Endodermal cell (in vitro differentiated cells): Measurements from ENCODE around the gene CACNA2D4. TPM values are rescaled to one million over a fixed set of nuclear protein-coding genes. Genes with fewer than 3 reads are reported as not detected.

Experiments
- DNase-seq: peaks from one replicate; pipeline ENCODE4 v3.0.0-alpha.2; 2017
- H3K27ac ChIP-seq: 2 replicates; pipeline ENCODE4 v1.5.1; 2013; ENCODE audit warnings: mild to moderate bottlenecking, low read depth, low read length, moderate library complexity
- H3K27me3 ChIP-seq: 2 replicates; pipeline ENCODE4 v1.6.1; 2013; ENCODE audit warnings: mild to moderate bottlenecking, low read length, moderate library complexity; ENCODE audit not compliant: insufficient read depth, control insufficient read depth, poor library complexity, severe bottlenecking
- H3K36me3 ChIP-seq: 2 replicates; pipeline ENCODE4 v1.7.0; 2013; ENCODE audit warnings: mild to moderate bottlenecking, low read length, moderate library complexity; ENCODE audit not compliant: control insufficient read depth, insufficient read depth
- H3K4me1 ChIP-seq: one replicate; pipeline ENCODE4 v1.7.0; 2013; ENCODE audit warnings: low read length; ENCODE audit not compliant: control insufficient read depth, insufficient read depth
- H3K4me3 ChIP-seq: 2 replicates; pipeline ENCODE4 v1.5.1; 2013; ENCODE audit warnings: mild to moderate bottlenecking, low read length, moderate library complexity
- H3K9ac ChIP-seq: 2 replicates; pipeline ENCODE4 v1.6.1; 2013; ENCODE audit warnings: mild to moderate bottlenecking, low read length, moderate library complexity; ENCODE audit not compliant: poor library complexity, severe bottlenecking; ENCODE audit errors: extremely low read depth
- H3K9me3 ChIP-seq: 2 replicates; pipeline ENCODE4 v1.6.1; 2013; ENCODE audit warnings: mild to moderate bottlenecking, low read length, moderate library complexity; ENCODE audit not compliant: control insufficient read depth
- H3K27ac Mint-ChIP-seq: 2 replicates; pipeline ENCODE4 v1.8.0; 2020; ENCODE audit warnings: mixed read lengths
- H3K27me3 Mint-ChIP-seq: 2 replicates; pipeline ENCODE4 v1.8.0; 2021; ENCODE audit warnings: mild to moderate bottlenecking, mixed read lengths; ENCODE audit not compliant: insufficient read depth
- H3K36me3 Mint-ChIP-seq: 2 replicates; pipeline ENCODE4 v1.8.0; 2020; ENCODE audit warnings: low read depth, mixed read lengths
- H3K4me1 Mint-ChIP-seq: 2 replicates; pipeline ENCODE4 v1.8.0; 2020; ENCODE audit warnings: mixed read lengths
- H3K4me3 Mint-ChIP-seq: 2 replicates; pipeline ENCODE4 v1.8.0; 2020; ENCODE audit warnings: mild to moderate bottlenecking, moderate library complexity, mixed read lengths
- H3K9me3 Mint-ChIP-seq: 2 replicates; pipeline ENCODE4 v1.8.0; 2020; ENCODE audit warnings: mild to moderate bottlenecking, mixed read lengths
- CTCF ChIP-seq: fragments of 200-600 bp; sonication (generic); conservative IDR thresholded peaks from 2 replicates; pipeline ENCODE4 v1.5.0; 2021; ENCODE audit warnings: antibody characterized with exemption, mild to moderate bottlenecking
- WGBS, 2 experiments: methylation state at CpG; one replicate each; pipeline versions ENCODE4 v1.1.5 to v1.1.7; 2013; ENCODE audit warnings: missing lambda C conversion rate in 2 of 2, mixed read lengths in 1 of 2; ENCODE audit not compliant: insufficient coverage in 1 of 2, insufficient read length in 1 of 2; 5-methylcytosine and 5-hydroxymethylcytosine counted together
- total RNA-seq, 2 donors: library from RNA; stranded (reverse); fragmentation: NEBNext Ultra II Directional in 1 of 2; extraction: Animal tissue kit (Norgen Biotek cat#: 25700) in 1 of 2; gene quantifications; 2 replicates in 1 of 2; 3 replicates in 1 of 2; pipeline ENCODE4 v1.2.1, GENCODE V29; 2021

CACNA2D4 gene
- total RNA-seq, 2 donors from 2014 or later: 4.3 to 5.7 TPM

GRCh38 chr12:1878695-1879094 is 39.8 kb downstream of the CACNA2D4 start:
- WGBS, 2 experiments: 90 to 91% methylated on average over 4 to 5 of the region's 5 CpGs
- Mint-ChIP-seq H3K4me1 (no peaks in the 10 kb centered on the region), H3K36me3 (no peaks in the 10 kb centered on the region), H3K27me3 (peaks cover 2% of the 10 kb centered on the region), H3K4me3 (no peak overlapping the region), H3K9me3 (no peaks in the 10 kb centered on the region), H3K27ac (no peak overlapping the region)
- Histone ChIP-seq H3K27me3 (no peaks in the 10 kb centered on the region), H3K4me1 (no peaks in the 10 kb centered on the region), H3K4me3 (no peak overlapping the region), H3K9me3 (no peaks in the 10 kb centered on the region), H3K27ac (no peak overlapping the region), H3K36me3 (no peaks in the 10 kb centered on the region), H3K9ac (no peak overlapping the region)
- DNase-seq: no peak
- no peak for TF ChIP-seq CTCF

- H3K27me3 ChIP-seq: no peaks in the 10 kb centered on the region
- no peaks in the 10 kb centered on the region for H3K9me3 ChIP-seq
- H3K9ac ChIP-seq: no peak overlapping the region
- Mint-ChIP-seq H3K9me3 (no peaks in the 10 kb centered on the region), H3K27ac (no peak overlapping the region), H3K27me3 (peaks cover 2% of the 10 kb centered on the region), H3K4me3 (no peak overlapping the region), H3K36me3 (no peaks in the 10 kb centered on the region), H3K4me1 (no peaks in the 10 kb centered on the region)
- no peak for TF ChIP-seq CTCF
- no peaks in the 10 kb centered on the region for H3K4me1 ChIP-seq
- H3K36me3 ChIP-seq: no peaks in the 10 kb centered on the region
- no peak for DNase-seq
- H3K27ac ChIP-seq: no peak overlapping the region
- H3K4me3 ChIP-seq: no peak overlapping the region
- WGBS, 2 experiments: 88 to 94% methylated on average over 8 to 10 of the region's 10 CpGs
Measured at GRCh38 chr12:1878214-1878613, 40.2 kb downstream of the CACNA2D4 start.

GRCh38 chr12:1877169-1877878 is 41.1 kb downstream of the CACNA2D4 start:
- no peak overlapping the region for H3K27ac Mint-ChIP-seq
- Histone ChIP-seq H3K27me3 (no peaks in the 10 kb centered on the region), H3K4me1 (no peaks in the 10 kb centered on the region), H3K36me3 (no peaks in the 10 kb centered on the region), H3K9ac (no peak overlapping the region), H3K27ac (no peak overlapping the region), H3K4me3 (no peak overlapping the region), H3K9me3 (no peaks in the 10 kb centered on the region)
- 91 to 97% methylated on average over 8 of the region's 8 CpGs for WGBS, 2 experiments
- DNase-seq: no peak
- H3K36me3 Mint-ChIP-seq: no peaks in the 10 kb centered on the region
- H3K4me3 Mint-ChIP-seq: no peak overlapping the region
- H3K4me1 Mint-ChIP-seq: no peaks in the 10 kb centered on the region
- H3K9me3 Mint-ChIP-seq: no peaks in the 10 kb centered on the region
- no peak for TF ChIP-seq CTCF
- peaks cover 2% of the 10 kb centered on the region for H3K27me3 Mint-ChIP-seq
